ENCODE data around the gene FBN1. TPM values are rescaled to one million over a fixed set of nuclear protein-coding genes. Genes with fewer than 3 reads are reported as not detected.

FBN1 gene
- total and polyA plus RNA-seq, 5 experiments from 2014 or later = 0.01 to 0.21 (median 0.08) TPM; not detected in 2

- no peaks in the 10 kb centered on the region for H3K27me3 Mint-ChIP-seq
- H3K36me3 Mint-ChIP-seq = no peaks in the 10 kb centered on the region
- H3K4me1 Mint-ChIP-seq = no peaks in the 10 kb centered on the region
- no peaks in the 10 kb centered on the region for H3K9me3 Mint-ChIP-seq
- no peak for ATAC-seq
- DNase-seq = no peak
- POLR2A ChIA-PET = no interaction called here
- H3K4me3 Mint-ChIP-seq = no peak overlapping the region
- no peak overlapping the region for H3K27ac Mint-ChIP-seq
Observed at GRCh38 chr15:48498828-48499227, 146.7 kb downstream of the FBN1 start.

- H3K27me3 Mint-ChIP-seq = no peaks in the 10 kb centered on the region
- POLR2A ChIA-PET = no interaction called here
- no peak for DNase-seq
- H3K4me1 Mint-ChIP-seq = no peaks in the 10 kb centered on the region
- no peaks in the 10 kb centered on the region for H3K36me3 Mint-ChIP-seq
- no peak overlapping the region for H3K27ac Mint-ChIP-seq
- H3K4me3 Mint-ChIP-seq = no peak overlapping the region
- no peaks in the 10 kb centered on the region for H3K9me3 Mint-ChIP-seq
- no peak for ATAC-seq
Observed at GRCh38 chr15:48494631-48495030, 150.9 kb downstream of the FBN1 start.

- H3K9me3 Mint-ChIP-seq = no peaks in the 10 kb centered on the region
- POLR2A ChIA-PET = no interaction called here
- H3K4me1 Mint-ChIP-seq = no peaks in the 10 kb centered on the region
- no peak for DNase-seq
- no peak for ATAC-seq
- H3K36me3 Mint-ChIP-seq = no peaks in the 10 kb centered on the region
- no peak overlapping the region for H3K4me3 Mint-ChIP-seq
- no peaks in the 10 kb centered on the region for H3K27me3 Mint-ChIP-seq
- no peak overlapping the region for H3K27ac Mint-ChIP-seq
Observed at GRCh38 chr15:48493763-48494225, 151.7 kb downstream of the FBN1 start.

DNA sequence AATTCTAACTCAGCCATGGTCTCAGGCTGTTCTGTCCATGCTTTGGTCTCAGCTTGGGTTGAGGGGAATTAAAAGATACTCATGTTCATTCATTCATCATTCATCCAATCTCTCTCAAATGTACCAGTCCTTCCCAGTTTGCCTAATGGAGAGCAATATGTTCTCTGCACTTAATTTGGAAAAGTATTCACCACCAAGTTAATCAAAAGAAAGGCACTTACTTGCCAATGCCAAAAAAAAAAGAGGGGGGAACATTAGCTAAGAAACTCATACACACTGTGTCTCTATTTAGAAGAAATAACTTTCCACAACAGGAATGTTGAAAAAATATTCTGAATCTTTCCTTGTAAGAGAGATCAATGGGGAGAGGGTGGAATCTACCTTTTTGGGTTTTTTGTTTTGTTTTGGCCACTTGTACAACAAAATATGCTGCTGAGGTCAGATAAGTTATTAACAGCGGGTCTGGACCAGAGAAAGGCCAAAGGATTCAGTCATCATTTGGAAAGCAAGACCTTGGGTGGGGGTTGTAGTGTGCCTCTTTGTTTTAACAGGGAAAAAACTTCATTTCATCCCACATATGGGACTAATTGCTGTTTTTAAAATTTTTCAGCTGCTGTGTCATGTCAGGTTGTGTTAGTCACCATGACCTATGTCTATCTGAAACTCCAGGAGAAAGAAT lies 152.3 kb downstream of the FBN1 start:
- Mint-ChIP-seq H3K27ac (no peak overlapping the region), H3K27me3 (no peaks in the 10 kb centered on the region)
- POLR2A ChIA-PET = no interaction called here

GRCh38 chr15:48486228-48486627 lies 159.3 kb downstream of the FBN1 start:
- H3K4me1 Mint-ChIP-seq = no peaks in the 10 kb centered on the region
- H3K27me3 Mint-ChIP-seq = peaks cover 0 to 2% (median 0%) of the 10 kb centered on the region in 5 donors
- POLR2A ChIA-PET = no interaction called here
- H3K9me3 Mint-ChIP-seq = no peaks in the 10 kb centered on the region
- DNase-seq (no peak), ATAC-seq (no peak)
- no peak overlapping the region for H3K4me3 Mint-ChIP-seq
- no peak overlapping the region for H3K27ac Mint-ChIP-seq
- no peaks in the 10 kb centered on the region for H3K36me3 Mint-ChIP-seq

More for the DNA sequence above, 152.3 kb downstream of the FBN1 start:
- H3K4me1 Mint-ChIP-seq = no peaks in the 10 kb centered on the region
- H3K9me3 Mint-ChIP-seq = no peaks in the 10 kb centered on the region
- no peak overlapping the region for H3K4me3 Mint-ChIP-seq
- ATAC-seq = no peak
- DNase-seq = no peak
- no peaks in the 10 kb centered on the region for H3K36me3 Mint-ChIP-seq

GRCh38 chr15:48481802-48482201 lies 163.7 kb downstream of the FBN1 start:
- POLR2A ChIA-PET = no interaction called here
- ATAC-seq (no peak), DNase-seq (no peak)
- Mint-ChIP-seq H3K9me3 (no peaks in the 10 kb centered on the region), H3K4me1 (no peaks in the 10 kb centered on the region), H3K27me3 (no peaks in the 10 kb centered on the region), H3K27ac (no peak overlapping the region), H3K4me3 (no peak overlapping the region), H3K36me3 (no peaks in the 10 kb centered on the region)

DNA sequence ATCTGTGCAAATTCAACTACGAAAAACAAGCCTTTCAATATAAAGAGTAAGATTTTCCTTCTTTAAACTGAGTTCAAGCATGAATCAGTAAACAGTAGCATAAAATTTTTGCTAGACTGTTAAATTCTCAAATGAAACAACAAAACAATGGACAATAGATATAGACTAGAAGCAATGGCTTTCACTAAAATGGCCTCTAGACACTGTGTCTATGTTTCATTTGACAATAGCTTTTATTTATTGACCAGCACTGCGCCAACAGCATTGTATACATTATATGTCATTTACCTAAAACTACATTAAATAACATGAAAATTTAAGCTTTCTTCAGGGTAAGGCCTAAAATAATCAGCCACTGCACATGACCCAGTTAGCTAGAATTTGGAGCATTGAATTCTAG lies 165.8 kb downstream of the FBN1 start:
- DNase-seq (no peak), ATAC-seq (no peak)
- Mint-ChIP-seq H3K27ac (no peak overlapping the region), H3K36me3 (no peaks in the 10 kb centered on the region), H3K4me3 (no peak overlapping the region), H3K9me3 (no peaks in the 10 kb centered on the region), H3K27me3 (no peaks in the 10 kb centered on the region), H3K4me1 (no peaks in the 10 kb centered on the region)
- POLR2A ChIA-PET = no interaction called here

GRCh38 chr15:48478581-48478980 lies 166.9 kb downstream of the FBN1 start:
- Mint-ChIP-seq H3K27me3 (no peaks in the 10 kb centered on the region), H3K9me3 (no peaks in the 10 kb centered on the region), H3K27ac (no peak overlapping the region), H3K4me1 (no peaks in the 10 kb centered on the region), H3K36me3 (no peaks in the 10 kb centered on the region), H3K4me3 (no peak overlapping the region)
- ATAC-seq = no peak
- POLR2A ChIA-PET = no interaction called here
- no peak for DNase-seq

DNA sequence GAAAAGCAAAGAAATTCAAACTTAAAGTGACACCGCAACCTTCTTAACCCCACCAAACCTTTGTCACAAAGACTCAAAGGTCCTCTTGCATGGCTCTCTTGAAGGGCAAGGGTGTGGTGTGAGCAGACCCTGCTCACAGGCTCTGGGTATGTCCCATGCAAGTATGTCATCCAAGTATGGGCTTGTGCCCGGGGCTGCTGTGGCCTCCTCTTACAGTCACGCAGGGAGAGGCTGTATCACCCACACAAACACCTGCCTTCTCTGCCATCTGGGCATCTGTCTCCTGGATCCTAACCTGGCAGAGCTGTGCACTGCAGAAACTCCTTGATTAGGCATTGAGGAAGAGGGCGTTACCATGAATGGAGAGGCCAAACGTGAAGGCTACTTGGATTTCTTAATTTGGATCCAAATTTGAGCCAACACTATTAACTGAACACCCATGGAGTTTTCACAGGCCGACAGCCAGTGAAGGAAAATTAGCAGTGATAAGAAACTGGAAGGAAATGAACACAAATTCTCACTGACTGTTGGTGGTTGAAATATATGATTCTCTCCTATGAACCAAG lies 167.6 kb downstream of the FBN1 start:
- no peak overlapping the region for H3K27ac Mint-ChIP-seq
- no peak overlapping the region for H3K4me3 Mint-ChIP-seq
- H3K9me3 Mint-ChIP-seq = no peaks in the 10 kb centered on the region
- DNase-seq (no peak), ATAC-seq (no peak)
- no peaks in the 10 kb centered on the region for H3K4me1 Mint-ChIP-seq
- POLR2A ChIA-PET = no interaction called here
- H3K36me3 Mint-ChIP-seq = no peaks in the 10 kb centered on the region
- no peaks in the 10 kb centered on the region for H3K27me3 Mint-ChIP-seq

DNA sequence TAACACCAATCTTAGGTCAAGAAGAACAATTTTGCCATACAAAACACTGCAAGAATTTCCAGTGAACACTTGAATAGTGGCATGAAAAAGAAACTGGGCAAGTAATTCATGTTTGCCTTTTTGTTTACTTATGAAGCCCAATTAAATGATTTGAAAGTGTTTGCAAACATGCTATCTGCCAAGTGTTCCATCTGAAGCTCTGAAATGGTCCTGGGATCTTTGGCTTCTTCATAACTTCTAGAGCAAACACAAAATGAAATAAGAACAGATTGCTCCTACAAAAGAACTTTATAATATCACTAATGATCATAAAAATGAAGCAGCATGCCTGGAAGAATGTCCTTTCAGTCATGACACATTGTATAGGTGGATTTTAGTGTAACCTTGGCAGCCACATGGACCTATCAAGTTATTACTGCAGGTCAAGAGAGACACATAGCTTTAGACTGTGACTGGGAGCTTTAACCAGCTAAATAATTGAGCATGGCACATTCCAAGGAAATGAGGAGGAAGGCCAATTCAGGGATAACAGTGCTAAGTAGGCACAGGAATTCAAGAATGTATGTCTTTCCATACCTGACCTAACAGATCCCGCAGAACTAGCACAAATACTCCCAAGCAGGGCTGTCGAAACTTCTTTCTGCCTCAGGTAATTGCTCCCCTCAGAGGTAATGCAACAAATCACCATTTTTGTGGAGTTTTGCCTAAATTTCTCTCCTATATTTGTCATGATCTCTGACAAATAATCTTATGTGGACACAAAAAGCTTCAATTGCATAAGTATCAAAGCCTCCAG lies 169.7 kb downstream of the FBN1 start:
- H3K36me3 Mint-ChIP-seq = no peaks in the 10 kb centered on the region
- no peaks in the 10 kb centered on the region for H3K4me1 Mint-ChIP-seq
- no peaks in the 10 kb centered on the region for H3K9me3 Mint-ChIP-seq
- no peak overlapping the region for H3K4me3 Mint-ChIP-seq
- no peaks in the 10 kb centered on the region for H3K27me3 Mint-ChIP-seq
- ATAC-seq = no peak
- no peak for DNase-seq
- POLR2A ChIA-PET = no interaction called here
- H3K27ac Mint-ChIP-seq = peak overlapping the region in 1 of 10 donors; percentile 1

GRCh38 chr15:48473667-48474066 lies 171.8 kb downstream of the FBN1 start:
- POLR2A ChIA-PET = no interaction called here
- DNase-seq (no peak), ATAC-seq (no peak)
- no peaks in the 10 kb centered on the region for H3K9me3 Mint-ChIP-seq
- H3K27me3 Mint-ChIP-seq = no peaks in the 10 kb centered on the region
- no peaks in the 10 kb centered on the region for H3K36me3 Mint-ChIP-seq
- no peaks in the 10 kb centered on the region for H3K4me1 Mint-ChIP-seq
- H3K4me3 Mint-ChIP-seq = no peak overlapping the region
- no peak overlapping the region for H3K27ac Mint-ChIP-seq

DNA sequence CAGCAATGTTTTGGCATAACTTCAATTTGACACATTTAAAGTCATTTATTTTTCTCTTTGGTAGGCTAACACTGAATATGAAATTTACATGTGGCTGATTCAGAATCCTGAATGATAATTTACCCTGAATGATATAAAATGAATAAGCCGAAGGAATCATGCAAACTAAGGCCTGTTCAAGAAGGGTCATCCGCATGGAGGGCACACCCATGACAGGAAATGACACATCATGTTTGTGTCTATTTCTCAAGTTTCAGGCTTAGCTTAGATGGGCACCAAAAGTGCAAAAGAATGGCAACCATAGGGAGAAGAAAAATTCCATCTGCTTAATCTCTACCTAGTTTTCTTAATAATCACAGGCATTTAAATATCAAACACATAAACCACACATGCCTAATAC lies 172.8 kb downstream of the FBN1 start:
- ATAC-seq = no peak
- no peak overlapping the region for H3K27ac Mint-ChIP-seq
- H3K4me3 Mint-ChIP-seq = no peak overlapping the region
- no peaks in the 10 kb centered on the region for H3K36me3 Mint-ChIP-seq
- H3K27me3 Mint-ChIP-seq = no peaks in the 10 kb centered on the region
- DNase-seq = no peak
- POLR2A ChIA-PET = no interaction called here
- H3K9me3 Mint-ChIP-seq = no peaks in the 10 kb centered on the region
- H3K4me1 Mint-ChIP-seq = no peaks in the 10 kb centered on the region

GRCh38 chr15:48471073-48471472 lies 174.4 kb downstream of the FBN1 start:
- H3K27me3 Mint-ChIP-seq = no peaks in the 10 kb centered on the region
- ATAC-seq (no peak), DNase-seq (no peak)
- H3K36me3 Mint-ChIP-seq = no peaks in the 10 kb centered on the region
- H3K4me1 Mint-ChIP-seq = no peaks in the 10 kb centered on the region
- no peak overlapping the region for H3K4me3 Mint-ChIP-seq
- POLR2A ChIA-PET = no interaction called here
- no peak overlapping the region for H3K27ac Mint-ChIP-seq
- no peaks in the 10 kb centered on the region for H3K9me3 Mint-ChIP-seq

Data from naive thymus-derived CD8-positive, alpha-beta T cell (primary cell).